Right kidney (tissue), 1 donor: ENCODE results near the gene ZNF385B.
"Not testable (repeated sequence)": the region's sequence is repeated elsewhere in the genome, so short reads cannot be mapped to it uniquely, and the experiment has no call there.

ENCODE experiments used
- DNase-seq: peaks from one replicate; pipeline ENCODE4 v3.0.0-alpha.2; 2016

The ZNF385B gene

DNA sequence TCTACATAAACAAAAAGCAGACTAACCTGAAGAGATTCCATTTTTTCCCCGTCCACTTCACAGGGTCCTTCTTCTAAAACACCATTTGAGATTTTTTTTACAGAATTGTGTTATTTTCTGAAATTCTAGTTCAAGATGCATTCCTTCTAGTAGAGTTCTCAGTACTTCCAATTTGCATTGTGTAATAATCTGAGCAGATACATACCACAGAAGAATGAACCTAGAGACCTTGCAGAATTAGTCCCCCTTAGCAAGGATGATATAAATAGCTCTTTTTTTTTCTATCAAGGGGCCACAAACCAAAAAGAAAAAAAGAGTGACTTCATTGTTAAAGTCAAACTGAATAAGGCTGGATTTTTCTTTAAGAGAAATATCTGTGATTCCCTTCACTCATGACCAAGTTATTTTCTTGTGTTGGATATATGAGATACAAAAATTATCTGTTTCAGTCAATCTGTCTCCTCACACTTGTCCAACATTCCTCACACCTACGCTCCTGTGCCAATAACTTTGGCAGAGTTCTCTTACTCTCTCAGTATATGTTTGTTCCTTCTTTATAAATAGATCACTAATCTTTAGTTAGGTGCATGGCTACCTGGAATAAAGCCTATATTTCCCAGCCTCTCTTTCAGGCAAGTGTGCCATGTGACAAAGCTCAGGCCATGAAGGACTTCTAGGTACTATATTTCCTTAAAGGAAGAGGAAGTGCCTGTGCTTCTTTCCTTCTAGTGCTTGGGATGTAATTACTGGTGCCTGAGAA is 183.5 kb downstream of the ZNF385B start:
- no peak for DNase-seq

GRCh38 chr2:179677077-179677688 is 184.2 kb downstream of the ZNF385B start:
- DNase-seq, result peak; percentile 5

- DNase-seq, result no peak
Measured at GRCh38 chr2:179675435-179675834, 186.0 kb downstream of the ZNF385B start.

DNA sequence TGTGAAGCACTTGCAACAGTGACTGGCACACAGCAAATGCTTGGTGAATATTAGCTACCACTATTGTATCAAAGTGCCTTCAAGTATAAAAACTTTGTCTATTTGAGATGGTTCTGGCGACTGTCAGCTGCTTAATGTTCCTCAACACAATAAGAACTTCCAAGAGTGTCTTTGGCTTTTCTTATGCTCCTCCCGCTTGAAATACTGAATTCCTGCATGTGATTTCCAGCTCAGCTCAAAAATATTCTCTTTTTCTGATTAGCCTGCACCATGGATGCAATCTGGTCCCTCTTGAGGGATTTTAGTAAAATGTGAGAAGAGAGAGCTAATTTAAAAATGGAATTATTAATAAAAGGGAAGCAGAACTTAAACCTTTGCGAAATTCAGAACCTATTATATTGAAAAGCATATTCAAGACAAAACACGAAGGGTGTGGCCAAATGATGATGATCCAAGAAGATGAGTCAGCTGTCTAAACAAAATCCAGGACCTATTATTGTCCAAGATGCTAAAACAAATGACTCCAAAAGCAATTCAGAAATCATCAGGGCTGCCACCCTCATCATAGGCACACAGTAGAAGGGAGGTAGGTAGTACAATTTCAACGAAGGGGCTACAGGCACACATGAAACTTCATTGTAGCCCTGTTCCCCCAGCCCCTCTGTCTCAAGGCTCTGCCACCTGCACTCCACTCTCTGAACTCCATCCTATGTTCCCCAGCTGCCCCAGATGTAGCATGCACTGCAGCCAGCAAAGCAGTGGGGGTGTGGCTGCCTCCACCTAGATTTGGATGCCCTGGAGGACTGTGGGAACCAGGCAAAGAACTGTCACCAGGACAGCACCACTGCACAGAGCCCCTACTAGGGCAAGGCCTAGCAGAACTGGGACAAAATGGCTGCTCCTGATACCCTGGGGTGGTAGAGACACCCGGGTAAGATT is 190.1 kb downstream of the ZNF385B start:
- no peak for DNase-seq

- DNase-seq, result no peak
Measured at GRCh38 chr2:179669196-179669595, 192.2 kb downstream of the ZNF385B start.

- no peak for DNase-seq
Measured at GRCh38 chr2:179664972-179665812, 196.2 kb downstream of the ZNF385B start.

DNA sequence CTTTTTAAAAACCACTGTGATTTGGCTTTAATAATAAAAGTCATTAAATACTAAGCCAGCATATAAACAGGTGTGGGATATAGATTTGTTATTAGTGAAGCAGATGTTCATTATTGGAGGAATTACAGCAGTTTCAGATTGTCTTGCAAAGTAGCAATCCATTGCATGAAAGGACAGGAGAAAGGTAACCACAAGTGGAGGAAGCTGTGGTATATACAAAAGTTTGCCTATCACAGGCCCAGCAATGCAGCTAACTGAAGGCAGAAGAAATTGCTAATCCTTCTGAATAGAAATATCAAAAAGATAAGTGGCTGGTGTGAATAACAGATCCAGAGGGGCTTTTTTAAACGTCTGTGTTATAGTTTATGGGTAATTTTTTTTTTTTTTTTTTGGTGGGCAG is 199.4 kb downstream of the ZNF385B start:
- no peak for DNase-seq

DNA sequence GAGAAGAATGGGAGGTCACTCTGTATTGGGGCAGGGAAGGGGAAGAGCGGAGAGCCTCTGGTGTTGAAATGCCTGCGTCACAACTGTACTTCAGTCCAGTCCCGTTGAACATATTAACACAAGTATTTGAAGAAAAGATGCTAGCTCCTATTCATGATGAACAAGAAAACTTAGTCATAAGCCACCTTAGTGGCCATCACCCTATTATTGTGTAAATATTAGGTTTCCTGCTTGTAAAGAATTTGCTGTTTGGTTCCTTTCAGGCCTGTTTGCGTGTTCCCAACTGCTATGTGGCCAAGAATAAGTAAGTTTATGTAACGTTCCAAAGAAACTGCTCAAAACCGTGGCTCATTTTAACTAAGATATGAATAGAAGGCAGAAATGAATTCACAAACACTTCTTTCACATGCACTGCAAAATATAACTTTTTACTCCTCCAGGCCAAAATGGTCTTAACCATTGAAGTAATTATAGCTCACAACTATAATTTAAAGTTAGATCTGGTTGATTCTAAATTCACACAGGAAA is 204.3 kb downstream of the ZNF385B start:
- no peak for DNase-seq

DNA sequence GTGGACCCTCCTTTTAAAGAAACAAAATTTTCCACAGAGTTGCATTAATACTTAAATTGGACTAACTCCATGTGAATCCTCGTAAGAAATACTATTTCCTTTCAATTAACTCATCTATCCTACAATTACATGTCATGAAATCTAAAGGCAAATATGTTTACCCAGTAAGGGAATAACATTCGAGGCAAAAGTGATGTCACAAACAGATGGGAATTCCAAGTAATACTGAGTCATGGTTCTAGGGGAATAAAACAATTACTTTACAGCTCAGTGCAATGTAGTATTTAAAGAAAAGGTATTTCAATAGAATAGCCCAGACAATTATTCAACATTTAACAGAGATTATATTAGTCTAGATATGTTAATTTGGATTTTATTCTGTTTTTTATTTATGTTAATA is 205.8 kb downstream of the ZNF385B start:
- no peak for DNase-seq

GRCh38 chr2:179654806-179655205 is 206.6 kb downstream of the ZNF385B start:
- no peak for DNase-seq

DNA sequence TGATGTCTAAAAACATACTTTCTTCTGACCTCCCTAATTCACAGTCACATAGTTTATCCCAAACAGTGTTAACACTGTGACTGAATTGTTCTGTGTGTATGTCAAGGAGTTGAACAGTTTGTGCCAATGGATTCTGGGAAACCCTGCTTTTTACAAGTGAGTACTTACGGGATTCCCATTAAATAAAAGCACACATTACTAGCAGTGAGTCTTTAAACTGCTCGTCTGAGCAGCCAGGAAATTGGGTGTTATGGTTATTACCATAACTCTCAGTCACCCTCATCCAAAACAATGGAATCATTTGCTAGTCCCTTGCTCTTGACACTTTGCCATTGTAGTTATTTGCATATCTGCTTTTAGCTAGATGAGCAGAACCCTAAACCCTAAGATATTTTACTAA is 209.1 kb downstream of the ZNF385B start:
- DNase-seq, result no peak

DNA sequence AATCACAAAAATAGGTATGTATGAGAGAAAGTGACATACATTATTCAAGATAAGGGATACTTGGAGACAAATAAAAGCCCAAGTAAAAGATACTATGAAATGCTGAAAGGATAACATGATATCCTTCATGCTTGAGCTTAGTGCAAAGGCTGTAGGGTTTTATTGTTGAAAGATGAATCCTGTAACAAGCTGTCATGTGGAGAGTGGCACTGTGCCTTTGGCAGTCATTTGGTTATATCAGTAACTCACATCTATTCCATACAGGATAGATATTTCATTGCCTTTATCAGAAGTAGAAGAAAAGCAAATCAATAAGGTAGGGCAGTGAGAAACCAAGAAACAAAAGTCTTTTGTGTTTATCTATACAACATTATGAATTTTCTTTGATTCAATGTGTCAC is 211.0 kb downstream of the ZNF385B start:
- DNase-seq, result no peak

- no peak for DNase-seq
Measured at GRCh38 chr2:179646862-179647587, 214.4 kb downstream of the ZNF385B start.

- DNase-seq, result no peak
Measured at GRCh38 chr2:179646173-179646769, 215.1 kb downstream of the ZNF385B start.

GRCh38 chr2:179645047-179645446 is 216.4 kb downstream of the ZNF385B start:
- no peak for DNase-seq

GRCh38 chr2:179642462-179642861 is 218.9 kb downstream of the ZNF385B start:
- DNase-seq, result no peak

DNA sequence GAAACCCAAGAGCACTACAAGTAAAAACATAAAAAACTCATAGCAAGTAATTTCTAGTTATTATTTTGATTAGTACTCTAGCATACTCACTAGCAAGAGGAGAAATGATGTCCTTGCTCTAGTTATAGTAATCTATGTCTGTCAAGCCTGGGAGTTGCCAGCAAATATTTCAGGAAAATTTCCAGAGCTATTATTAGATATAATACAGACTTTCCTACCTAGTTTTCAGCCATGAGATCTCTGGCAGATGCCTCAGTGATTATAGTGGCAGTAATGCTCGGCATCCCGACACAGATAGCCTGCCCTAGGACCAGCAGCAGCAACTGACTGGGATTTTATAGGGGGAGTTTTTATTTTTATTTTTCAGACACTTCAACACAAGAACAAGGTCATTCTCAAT is 224.4 kb downstream of the ZNF385B start:
- no peak for DNase-seq

GRCh38 chr2:179636100-179636980 is 225.1 kb downstream of the ZNF385B start:
- peak; percentile 8 for DNase-seq

DNA sequence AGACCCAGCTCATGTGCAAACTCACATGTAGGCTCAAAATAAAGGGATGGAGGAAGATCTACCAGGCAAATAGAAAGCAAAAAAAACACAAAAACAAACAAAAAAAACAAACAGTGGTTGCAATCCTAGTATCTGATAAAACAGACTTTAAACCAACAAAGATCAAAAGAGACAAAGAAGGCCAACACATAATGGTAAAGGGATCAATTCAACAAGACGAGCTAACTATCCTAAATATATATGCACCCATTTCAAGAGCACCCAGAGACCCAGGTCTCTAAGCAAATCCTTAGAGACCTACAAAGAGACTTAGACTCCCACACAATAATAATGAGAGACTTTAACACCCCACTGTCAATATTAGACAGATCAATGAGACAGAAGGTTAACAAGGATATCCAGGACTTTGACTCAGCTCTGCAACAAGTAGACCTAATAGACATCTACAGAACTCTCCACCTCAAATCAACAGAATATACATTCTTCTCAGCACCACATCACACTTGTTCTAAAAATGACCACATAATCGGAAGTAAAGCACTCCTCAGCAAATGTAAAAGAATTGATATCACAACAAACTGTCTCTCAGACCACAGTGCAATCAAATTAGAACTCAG is 229.5 kb downstream of the ZNF385B start:
- not testable (repeated sequence) for DNase-seq
